Astrocyte of the cerebellum (primary cell): Measurements from ENCODE around the gene NTN3.

Experiments
- DNase-seq: peaks from one replicate; pipeline ENCODE4 v3.0.0-alpha.2; 2011; ENCODE audit warnings: low read depth
- H3K4me3 ChIP-seq: 2 replicates; pipeline ENCODE4 v1.5.1; 2011; ENCODE audit warnings: mild to moderate bottlenecking, low read depth, low read length, moderate library complexity
- in situ Hi-C: cut with HindIII; loops from 2 replicates; pipeline ENCODE4 v1.10.0; 2017; ENCODE audit warnings: low sequenced_read_pairs
- TF ChIP-seq, protein P1 (sequence below): IDR thresholded peaks from 2 replicates; pipeline ENCODE4 v1.5.1; 2012; ENCODE audit warnings: low read length, low read depth, moderate library complexity, mild to moderate bottlenecking; ENCODE audit errors: missing control alignments

The NTN3 gene

GRCh38 chr16:2520784-2521531 lies 49.9 kb downstream of the NTN3 start:
- in situ Hi-C loops, result no loop called here
- TF ChIP-seq, protein P1, sequence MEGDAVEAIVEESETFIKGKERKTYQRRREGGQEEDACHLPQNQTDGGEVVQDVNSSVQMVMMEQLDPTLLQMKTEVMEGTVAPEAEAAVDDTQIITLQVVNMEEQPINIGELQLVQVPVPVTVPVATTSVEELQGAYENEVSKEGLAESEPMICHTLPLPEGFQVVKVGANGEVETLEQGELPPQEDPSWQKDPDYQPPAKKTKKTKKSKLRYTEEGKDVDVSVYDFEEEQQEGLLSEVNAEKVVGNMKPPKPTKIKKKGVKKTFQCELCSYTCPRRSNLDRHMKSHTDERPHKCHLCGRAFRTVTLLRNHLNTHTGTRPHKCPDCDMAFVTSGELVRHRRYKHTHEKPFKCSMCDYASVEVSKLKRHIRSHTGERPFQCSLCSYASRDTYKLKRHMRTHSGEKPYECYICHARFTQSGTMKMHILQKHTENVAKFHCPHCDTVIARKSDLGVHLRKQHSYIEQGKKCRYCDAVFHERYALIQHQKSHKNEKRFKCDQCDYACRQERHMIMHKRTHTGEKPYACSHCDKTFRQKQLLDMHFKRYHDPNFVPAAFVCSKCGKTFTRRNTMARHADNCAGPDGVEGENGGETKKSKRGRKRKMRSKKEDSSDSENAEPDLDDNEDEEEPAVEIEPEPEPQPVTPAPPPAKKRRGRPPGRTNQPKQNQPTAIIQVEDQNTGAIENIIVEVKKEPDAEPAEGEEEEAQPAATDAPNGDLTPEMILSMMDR, result no peak
- H3K4me3 ChIP-seq, result peak overlapping the region; percentile 61
- DNase-seq, result no peak
